Activated CD8-positive, alpha-beta memory T cell treated with anti-CD3 and anti-CD28 coated beads, Interleukin-2, amount 50 U/mL, for 24 hours (primary cell): ENCODE results near the gene MYH10.

Experiments
- DNase-seq: peaks from one replicate; pipeline ENCODE4 v3.0.0-alpha.2; 2020; ENCODE audit errors: extremely low read depth

MYH10 gene

GRCh38 chr17:8609910-8610309 is 20.6 kb downstream of the MYH10 start:
- no peak for DNase-seq

- DNase-seq, result no peak
Observed at GRCh38 chr17:8608001-8608400, 22.5 kb downstream of the MYH10 start.

DNA sequence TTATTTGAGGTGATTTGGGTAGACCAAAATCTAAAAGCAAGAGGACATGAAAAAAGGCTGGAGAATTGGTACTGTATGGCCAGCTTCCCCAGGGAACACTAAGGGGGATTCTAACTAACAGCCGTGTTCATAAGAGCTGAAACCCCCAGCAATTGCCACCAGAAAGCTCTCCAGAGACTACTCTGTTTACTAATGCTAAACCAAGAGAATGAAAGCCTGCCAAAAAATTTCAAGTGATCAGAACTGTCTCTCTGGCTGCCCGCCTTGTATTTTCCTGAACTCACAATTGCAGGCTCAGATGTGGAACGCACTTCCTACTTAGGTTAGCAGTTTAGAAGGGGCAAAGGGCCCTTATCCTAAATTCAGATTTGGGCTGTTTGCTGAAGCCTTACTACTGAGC is 24.1 kb downstream of the MYH10 start:
- no peak for DNase-seq

GRCh38 chr17:8602679-8603078 is 27.8 kb downstream of the MYH10 start:
- no peak for DNase-seq

DNA sequence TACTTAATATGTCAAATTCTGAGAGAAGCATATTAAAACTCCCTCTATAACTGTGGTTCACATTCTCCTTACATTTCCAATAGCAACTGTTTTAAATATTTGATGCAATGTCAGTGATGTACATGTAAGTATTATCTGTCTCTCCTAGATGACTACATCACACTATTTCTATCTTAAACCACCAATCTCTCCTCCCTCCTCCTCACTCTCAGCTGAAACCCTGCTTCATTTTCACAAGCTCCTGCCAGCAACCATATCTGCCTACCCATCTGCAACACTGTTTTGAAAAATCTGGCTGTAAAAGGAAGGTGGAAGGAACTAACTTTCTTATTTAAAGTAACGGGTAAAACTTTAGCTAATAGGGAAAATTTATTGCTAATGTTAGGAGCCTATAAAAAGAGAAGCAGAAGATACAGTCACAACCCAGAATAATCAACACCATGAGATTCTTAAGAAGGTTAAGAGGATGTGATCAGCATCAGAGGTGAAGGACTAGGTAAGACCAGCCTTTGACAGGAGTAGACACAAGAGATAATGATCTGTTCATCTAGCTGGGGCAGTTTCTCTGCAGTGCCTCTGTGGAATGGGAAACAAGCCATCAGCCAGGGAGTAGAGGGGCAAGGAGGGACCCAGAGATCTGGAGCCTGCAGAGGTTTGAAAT is 31.0 kb downstream of the MYH10 start:
- no peak for DNase-seq

GRCh38 chr17:8598913-8599312 is 31.6 kb downstream of the MYH10 start:
- DNase-seq, result no peak

GRCh38 chr17:8593830-8594229 is 36.7 kb downstream of the MYH10 start:
- DNase-seq, result no peak

DNA sequence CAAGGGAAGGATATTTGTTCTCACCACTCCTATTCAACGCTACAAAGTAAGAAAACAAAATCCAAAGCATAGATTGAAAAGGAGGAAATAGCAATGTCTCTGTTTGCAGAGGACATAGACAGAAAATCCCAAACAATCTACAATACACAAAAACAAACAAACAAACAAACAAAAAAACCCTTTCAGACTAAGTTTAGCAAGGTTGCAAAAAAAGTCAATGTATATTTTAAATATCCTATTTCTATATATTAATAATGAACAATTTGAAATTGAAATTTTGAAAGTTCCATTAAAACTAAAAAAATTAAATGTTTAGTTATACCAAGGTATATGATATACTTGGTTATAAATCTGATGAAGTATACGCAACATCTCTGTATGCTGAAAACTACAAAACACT is 37.2 kb downstream of the MYH10 start:
- no peak for DNase-seq

DNA sequence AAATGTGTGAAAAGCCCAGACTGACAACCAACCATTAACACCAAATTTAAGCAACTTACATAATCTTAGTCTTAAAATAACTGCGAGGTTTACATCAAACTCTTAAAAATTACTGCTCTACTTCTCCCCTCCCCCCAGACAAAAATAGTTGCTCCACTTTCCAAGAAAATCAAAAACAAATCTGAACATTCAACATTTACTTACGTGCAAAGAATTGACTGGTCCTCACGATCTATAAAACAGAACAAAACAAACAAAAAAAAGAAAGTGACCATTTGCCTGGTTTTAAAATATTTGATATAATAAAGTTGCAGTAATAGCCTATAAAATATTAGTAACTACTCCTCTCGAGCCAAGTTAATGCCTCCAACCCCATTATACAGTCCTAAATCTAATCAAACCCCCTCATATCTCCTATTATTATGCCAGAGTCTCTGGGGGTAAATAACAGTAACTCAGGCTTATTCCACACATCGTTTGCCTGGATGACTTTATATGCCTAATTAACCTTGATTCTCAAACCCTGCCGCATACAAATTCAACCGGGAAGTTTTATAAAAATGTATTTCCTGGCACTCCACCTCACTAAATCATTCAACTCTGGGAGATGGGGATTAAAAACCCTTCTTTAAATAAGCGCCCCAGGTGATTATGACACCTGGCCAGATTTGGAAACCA is 41.5 kb downstream of the MYH10 start:
- DNase-seq, result no peak

DNA sequence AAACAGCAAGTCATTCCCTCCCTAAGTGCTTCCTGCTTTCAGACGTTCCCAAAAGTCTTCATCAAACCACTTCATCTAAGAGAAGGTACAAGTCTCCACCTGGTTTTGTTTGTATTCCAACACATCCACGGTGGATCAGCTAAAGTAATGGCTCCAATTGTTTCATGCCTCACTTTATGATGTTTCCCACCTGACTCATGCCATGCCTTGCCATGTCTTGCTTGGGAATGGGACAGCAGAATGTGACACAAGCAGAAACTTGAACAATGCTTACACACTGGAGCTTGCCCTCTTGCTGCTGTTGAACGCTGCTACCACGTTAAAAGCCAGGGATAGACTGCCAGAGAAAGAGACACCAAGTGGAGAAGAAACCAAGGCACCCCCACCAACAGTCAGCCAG is 43.8 kb downstream of the MYH10 start:
- DNase-seq, result no peak

DNA sequence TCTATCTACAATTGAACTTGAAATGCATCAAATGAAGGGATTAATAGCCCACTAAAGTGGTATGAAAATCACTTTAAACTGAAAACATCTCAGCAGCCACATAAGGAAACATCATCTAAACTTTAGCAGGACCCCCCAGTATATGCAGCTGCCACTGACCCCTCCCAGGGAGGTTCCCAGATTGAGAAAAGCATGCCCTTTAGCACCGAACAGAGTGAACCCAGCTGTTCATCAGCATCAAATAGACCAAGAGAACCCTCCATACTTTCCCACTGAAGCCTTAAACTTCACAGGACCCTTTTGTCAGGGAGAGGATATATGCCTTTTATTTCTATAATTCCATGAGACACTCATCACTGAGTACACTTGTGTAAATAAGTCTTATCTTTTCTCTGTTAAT is 44.6 kb downstream of the MYH10 start:
- DNase-seq, result no peak

- no peak for DNase-seq
Observed at GRCh38 chr17:8583954-8584353, 46.6 kb downstream of the MYH10 start.

- no peak for DNase-seq
Observed at GRCh38 chr17:8580952-8581658, 49.4 kb downstream of the MYH10 start.

DNA sequence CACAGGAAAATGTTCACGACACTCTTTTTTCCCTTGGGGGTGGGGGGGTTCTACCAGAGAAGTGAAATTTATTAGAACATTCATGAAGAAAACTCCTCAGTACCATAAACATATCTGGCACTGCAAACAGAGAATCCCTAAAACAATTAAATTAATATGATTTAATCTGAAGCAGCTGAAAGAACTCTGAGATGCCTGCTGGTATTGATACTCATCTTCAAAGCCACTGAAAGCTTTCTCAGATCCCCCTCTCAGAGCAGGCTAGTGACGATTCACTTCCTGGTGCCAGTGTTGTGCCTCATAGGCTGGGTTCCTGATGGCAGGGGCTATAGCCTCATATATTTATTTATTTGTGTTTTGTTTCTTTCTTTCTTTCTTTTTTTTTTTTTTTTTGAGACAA is 52.7 kb downstream of the MYH10 start:
- DNase-seq, result no peak

GRCh38 chr17:8576559-8577294 is 53.8 kb downstream of the MYH10 start:
- DNase-seq, result no peak

- DNase-seq, result no peak
Observed at GRCh38 chr17:8574687-8575086, 55.8 kb downstream of the MYH10 start.

GRCh38 chr17:8572764-8573163 is 57.8 kb downstream of the MYH10 start:
- DNase-seq, result no peak

- DNase-seq, result no peak
Observed at GRCh38 chr17:8563981-8564602, 66.4 kb downstream of the MYH10 start.

DNA sequence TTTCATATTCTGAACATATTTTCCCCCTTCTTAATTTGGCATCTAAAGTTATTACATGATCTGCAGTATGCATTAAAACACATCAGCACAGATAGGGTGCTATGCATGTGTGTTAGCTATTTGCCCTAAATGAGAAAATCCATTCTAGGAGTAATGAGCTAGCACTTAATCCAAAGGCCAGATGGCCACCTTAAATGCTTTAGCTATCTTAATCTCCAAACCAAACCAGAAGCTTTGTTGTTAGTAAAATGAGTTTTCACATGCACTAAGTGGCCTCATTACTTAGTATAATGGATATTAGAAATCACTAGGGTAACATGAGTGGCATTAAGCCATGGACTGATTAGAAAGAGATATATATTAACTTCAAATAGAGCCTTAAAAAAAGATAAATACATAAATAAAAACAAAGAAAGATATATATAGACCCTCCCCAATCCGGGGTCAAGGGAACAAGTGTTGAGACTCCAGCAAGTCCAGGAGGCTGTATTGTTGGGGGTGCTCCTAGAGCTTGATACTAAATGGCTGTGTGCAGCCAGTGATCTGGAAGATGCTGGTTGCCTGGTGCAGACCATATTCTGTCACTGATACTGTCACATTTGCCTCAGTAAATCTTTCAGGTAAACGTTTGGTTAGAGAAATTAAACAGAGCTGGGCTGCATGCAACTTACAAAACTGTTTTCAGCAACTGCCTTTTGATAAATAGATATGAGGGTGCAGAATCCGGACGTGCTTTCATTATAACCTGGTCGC is 67.3 kb downstream of the MYH10 start:
- DNase-seq, result no peak

DNA sequence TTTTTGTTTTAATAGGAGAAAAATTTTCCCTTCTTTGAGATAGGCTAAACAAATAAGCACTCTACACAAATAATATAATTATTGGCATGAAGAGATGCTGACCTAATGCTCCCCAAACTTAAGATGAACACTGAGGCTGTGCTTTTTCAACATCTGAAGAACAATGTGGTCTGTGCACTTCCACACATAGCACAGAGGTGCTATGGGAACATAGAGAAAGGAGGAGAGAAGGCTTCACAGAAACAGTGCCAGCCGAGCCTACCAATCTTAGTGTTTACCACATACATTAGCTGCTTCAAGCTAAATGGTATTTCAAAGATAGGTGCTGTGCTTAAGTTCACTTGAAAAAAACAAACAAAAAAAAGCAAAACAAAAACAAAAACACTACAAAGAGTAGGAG is 72.4 kb downstream of the MYH10 start:
- no peak for DNase-seq

DNA sequence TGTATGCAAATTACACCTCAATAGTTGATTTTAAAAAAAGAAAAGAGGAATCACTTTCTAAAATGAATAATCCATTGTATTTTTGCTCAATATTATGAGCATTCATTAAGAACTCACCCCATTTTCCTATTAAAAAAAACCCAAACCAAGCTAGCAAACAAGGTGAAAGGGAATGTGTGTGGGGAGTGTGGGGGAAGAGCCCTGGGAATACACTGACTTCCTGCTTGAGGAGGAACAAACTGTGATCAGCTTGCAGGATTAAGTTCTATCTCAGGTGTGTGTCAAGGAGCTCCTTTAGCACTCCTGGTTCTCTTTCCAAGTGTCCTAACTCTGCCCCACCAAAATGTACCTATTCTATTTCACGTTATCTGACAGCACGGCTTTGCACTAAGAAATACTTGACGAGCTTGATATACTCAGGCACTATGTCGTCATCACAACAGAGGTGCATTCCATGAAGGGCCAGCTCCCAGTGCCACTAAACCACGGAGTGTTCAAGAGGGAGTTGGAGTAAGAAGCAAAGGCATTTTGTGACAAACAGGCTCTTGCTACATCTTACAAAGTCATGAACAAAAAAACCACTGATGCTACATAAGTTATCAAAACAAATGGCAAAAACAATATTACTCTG is 73.2 kb downstream of the MYH10 start:
- DNase-seq, result no peak
